Activated naive CD8-positive, alpha-beta T cell treated with anti-CD3 and anti-CD28 coated beads, Interleukin-2, amount 50 U/mL, for 16 hours (primary cell): ENCODE measurements around the gene CYTH2.

Experiments used
- DNase-seq: peaks from one replicate; pipeline ENCODE4 v3.0.0-alpha.2; 2020; ENCODE audit warnings: low read depth, low spot score

CYTH2 gene

GRCh38 chr19:48469289-48469881 lies at the start of gene CYTH2:
Gene CYTH2, plus strand, starts transcription at chr19:48469369. Its CDS starts 139 bp downstream, at chr19:48469508.
- DNase-seq, result peak; percentile 29

- DNase-seq, result no peak
These were observed 47.6 kb upstream of the CYTH2 start for GRCh38 chr19:48421548-48421947.

- DNase-seq, result no peak
These were observed 44.4 kb upstream of the CYTH2 start for GRCh38 chr19:48424694-48425219.

GRCh38 chr19:48428670-48429069 lies 40.5 kb upstream of the CYTH2 start:
- no peak for DNase-seq

- DNase-seq, result no peak
These were observed 35.8 kb upstream of the CYTH2 start for GRCh38 chr19:48433337-48433736.

- no peak for DNase-seq
These were observed 32.6 kb upstream of the CYTH2 start for GRCh38 chr19:48436586-48436985.

- no peak for DNase-seq
These were observed 27.7 kb upstream of the CYTH2 start for GRCh38 chr19:48441360-48442050.

GRCh38 chr19:48442116-48443035 lies 26.8 kb upstream of the CYTH2 start:
- DNase-seq, result no peak

- no peak for DNase-seq
These were observed 25.9 kb upstream of the CYTH2 start for GRCh38 chr19:48443256-48443655.

GRCh38 chr19:48443731-48444128 lies 25.4 kb upstream of the CYTH2 start:
- DNase-seq, result no peak

- no peak for DNase-seq
These were observed 24.8 kb upstream of the CYTH2 start for GRCh38 chr19:48444129-48444935.

GRCh38 chr19:48444936-48445200 lies 24.3 kb upstream of the CYTH2 start:
- no peak for DNase-seq

- no peak for DNase-seq
These were observed 23.9 kb upstream of the CYTH2 start for GRCh38 chr19:48445256-48445605.

- peak; percentile 91 for DNase-seq
These were observed 23.3 kb upstream of the CYTH2 start, which contains the start of gene GRWD1 for GRCh38 chr19:48445606-48446481. Gene GRWD1, plus strand, starts transcription at chr19:48445983. Its CDS starts 23 bp downstream, at chr19:48446006.

GRCh38 chr19:48446579-48446978 lies 22.6 kb upstream of the CYTH2 start:
- DNase-seq, result no peak

- no peak for DNase-seq
These were observed 20.6 kb upstream of the CYTH2 start for GRCh38 chr19:48448563-48448962.

- DNase-seq, result no peak
These were observed 18.7 kb upstream of the CYTH2 start for GRCh38 chr19:48450441-48450840.

GRCh38 chr19:48450863-48451262 lies 18.3 kb upstream of the CYTH2 start:
- no peak for DNase-seq

- no peak for DNase-seq
These were observed 17.5 kb upstream of the CYTH2 start for GRCh38 chr19:48451624-48452023.
